Tibial artery (tissue), 4 donors: ENCODE measurements around the gene MYMK.

Experiments used
- DNase-seq, 2 donors: peaks; one replicate each; pipeline ENCODE4 v3.0.0-alpha.2; 2019
- H3K27ac ChIP-seq, 2 donors: fragments of 200-600 bp; sonication (generic) in 1 of 2; 1 replicate in 1 of 2; 2 replicates in 1 of 2; pipeline ENCODE4 v1.5.1; 2018 to 2019; ENCODE audit warnings: mild to moderate bottlenecking in 1 of 2
- H3K27me3 ChIP-seq, 2 donors: fragments of 200-600 bp; sonication (generic) in 1 of 2; one replicate each; pipeline versions ENCODE4 v1.5.1 to v1.6.0; 2016 to 2019
- H3K36me3 ChIP-seq, 3 donors: fragments of 200-600 bp; sonication (generic) in 2 of 3; one replicate each; pipeline ENCODE4 v1.5.1; 2016 to 2019; ENCODE audit warnings: mild to moderate bottlenecking in 2 of 3
- H3K4me1 ChIP-seq, 4 donors: fragments of 200-600 bp; sonication (generic) in 2 of 4; 1 replicate in 3 of 4; 2 replicates in 1 of 4; pipeline ENCODE4 v1.5.1; 2016 to 2019
- H3K4me3 ChIP-seq, 2 donors: fragments of 200-600 bp; sonication (generic) in 1 of 2; 1 replicate in 1 of 2; 2 replicates in 1 of 2; pipeline ENCODE4 v1.5.1; 2018 to 2019; ENCODE audit warnings: mild to moderate bottlenecking in 2 of 2
- H3K9me3 ChIP-seq, 3 donors: fragments of 200-600 bp; sonication (generic) in 1 of 3; one replicate each; pipeline ENCODE4 v1.5.1; 2016 to 2019
- intact Hi-C: fragments of 100-400 bp; cut with DNase I; formaldehyde crosslinking; loops from one replicate; pipeline ENCODE4 v1.15.0; 2023; ENCODE audit warnings: low total_unique reads
- TF ChIP-seq, protein P1 (sequence below), 2 experiments: fragments of 200-600 bp in 1 of 2; fragments of 450-650 bp in 1 of 2; IDR thresholded peaks; one replicate each; pipeline ENCODE4 v1.5.1; 2017 to 2019; ENCODE audit warnings: antibody characterized with exemption in 2 of 2, mild to moderate bottlenecking in 1 of 2, moderate library complexity in 1 of 2

The MYMK gene

GRCh38 chr9:133570691-133571080, 45.9 kb upstream of the MYMK start:
- Histone ChIP-seq H3K27me3 (peaks cover 0 to 66% of the 10 kb centered on the region in 2 donors), H3K4me3 (no peak overlapping the region), H3K4me1 (peaks cover 0 to 23% (median 14%) of the 10 kb centered on the region in 4 donors), H3K36me3 (no peaks in the 10 kb centered on the region), H3K27ac (no peak overlapping the region), H3K9me3 (no peaks in the 10 kb centered on the region)
- intact Hi-C loops = no loop called here
- DNase-seq = no peak
- TF ChIP-seq, protein P1, sequence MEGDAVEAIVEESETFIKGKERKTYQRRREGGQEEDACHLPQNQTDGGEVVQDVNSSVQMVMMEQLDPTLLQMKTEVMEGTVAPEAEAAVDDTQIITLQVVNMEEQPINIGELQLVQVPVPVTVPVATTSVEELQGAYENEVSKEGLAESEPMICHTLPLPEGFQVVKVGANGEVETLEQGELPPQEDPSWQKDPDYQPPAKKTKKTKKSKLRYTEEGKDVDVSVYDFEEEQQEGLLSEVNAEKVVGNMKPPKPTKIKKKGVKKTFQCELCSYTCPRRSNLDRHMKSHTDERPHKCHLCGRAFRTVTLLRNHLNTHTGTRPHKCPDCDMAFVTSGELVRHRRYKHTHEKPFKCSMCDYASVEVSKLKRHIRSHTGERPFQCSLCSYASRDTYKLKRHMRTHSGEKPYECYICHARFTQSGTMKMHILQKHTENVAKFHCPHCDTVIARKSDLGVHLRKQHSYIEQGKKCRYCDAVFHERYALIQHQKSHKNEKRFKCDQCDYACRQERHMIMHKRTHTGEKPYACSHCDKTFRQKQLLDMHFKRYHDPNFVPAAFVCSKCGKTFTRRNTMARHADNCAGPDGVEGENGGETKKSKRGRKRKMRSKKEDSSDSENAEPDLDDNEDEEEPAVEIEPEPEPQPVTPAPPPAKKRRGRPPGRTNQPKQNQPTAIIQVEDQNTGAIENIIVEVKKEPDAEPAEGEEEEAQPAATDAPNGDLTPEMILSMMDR (IDR thresholded peaks at IDR 0.05) = no peak

DNA sequence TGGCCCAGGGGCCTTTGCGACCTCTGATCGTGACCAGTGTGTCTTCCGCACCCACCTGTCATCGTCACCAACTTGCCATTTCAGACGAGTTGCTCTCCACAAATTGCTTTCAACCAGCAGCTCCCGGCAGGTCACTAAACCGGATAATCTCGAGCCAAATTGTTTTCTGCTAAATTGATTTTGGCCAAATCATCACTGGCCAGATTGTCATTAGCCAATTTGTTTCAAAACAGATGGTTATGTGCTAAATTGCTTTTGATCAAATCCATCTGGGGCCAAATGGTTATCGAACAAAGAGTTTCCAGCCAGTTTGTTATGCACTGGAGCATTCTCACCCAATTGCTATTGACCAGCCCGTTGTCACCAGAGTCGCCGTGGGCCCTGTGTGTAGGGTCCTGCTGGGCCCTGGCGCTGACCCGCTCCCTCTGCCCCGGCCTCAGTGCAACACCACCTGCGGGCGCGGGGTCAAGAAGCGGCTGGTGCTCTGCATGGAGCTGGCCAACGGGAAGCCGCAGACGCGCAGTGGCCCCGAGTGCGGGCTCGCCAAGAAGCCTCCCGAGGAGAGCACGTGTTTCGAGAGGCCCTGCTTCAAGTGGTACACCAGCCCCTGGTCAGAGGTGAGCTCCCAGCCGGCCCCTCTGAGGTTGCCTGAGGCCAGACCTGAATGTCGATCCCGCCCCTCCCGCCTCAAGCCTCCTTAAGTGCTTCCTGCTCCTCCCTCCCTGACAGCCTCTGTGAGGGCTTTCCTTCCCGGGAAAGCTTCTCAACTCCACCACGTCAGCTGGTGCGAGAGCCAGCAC, 45.3 kb upstream of the MYMK start:
- no peak for DNase-seq
- H3K9me3 ChIP-seq = no peaks in the 10 kb centered on the region
- no peak overlapping the region for H3K27ac ChIP-seq
- H3K4me1 ChIP-seq = peaks cover 0 to 29% (median 14%) of the 10 kb centered on the region in 4 donors
- no peaks in the 10 kb centered on the region for H3K36me3 ChIP-seq
- peaks cover 0 to 66% of the 10 kb centered on the region in 2 donors for H3K27me3 ChIP-seq
- intact Hi-C loops = no loop called here
- H3K4me3 ChIP-seq = no peak overlapping the region
- TF ChIP-seq, protein P1 (IDR thresholded peaks at IDR 0.05) = no peak

DNA sequence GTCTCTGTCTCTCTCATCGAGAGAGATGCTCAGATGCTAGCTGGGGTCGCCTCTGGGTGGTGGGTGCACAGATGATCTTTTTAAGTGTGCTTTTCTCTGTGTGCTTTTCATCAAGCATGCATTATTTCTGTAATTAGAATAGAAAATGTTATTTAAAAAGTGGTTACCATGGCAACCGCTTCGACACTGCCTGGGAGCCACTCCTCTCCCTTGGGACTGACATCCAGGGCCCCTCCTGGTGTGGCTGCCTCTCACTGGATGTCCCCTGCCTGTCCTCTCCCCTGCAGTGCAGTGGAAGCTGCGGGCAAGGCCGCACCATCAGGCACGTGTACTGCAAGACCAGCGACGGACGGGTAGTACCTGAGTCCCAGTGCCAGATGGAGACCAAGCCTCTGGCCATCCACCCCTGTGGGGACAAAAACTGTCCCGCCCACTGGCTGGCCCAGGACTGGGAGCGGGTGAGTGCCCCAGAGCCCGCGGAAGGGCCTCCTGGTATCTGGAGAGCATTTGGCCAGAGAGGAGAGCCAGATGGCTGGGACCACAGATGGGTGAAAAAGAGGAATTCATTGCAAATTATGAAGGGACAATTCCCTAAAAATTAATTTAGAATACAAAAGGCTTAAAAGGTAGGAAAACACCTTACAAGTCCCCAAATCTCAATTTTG, 44.5 kb upstream of the MYMK start:
- intact Hi-C loops = no loop called here
- peaks cover 0 to 60% of the 10 kb centered on the region in 2 donors for H3K27me3 ChIP-seq
- no peak overlapping the region for H3K27ac ChIP-seq

DNA sequence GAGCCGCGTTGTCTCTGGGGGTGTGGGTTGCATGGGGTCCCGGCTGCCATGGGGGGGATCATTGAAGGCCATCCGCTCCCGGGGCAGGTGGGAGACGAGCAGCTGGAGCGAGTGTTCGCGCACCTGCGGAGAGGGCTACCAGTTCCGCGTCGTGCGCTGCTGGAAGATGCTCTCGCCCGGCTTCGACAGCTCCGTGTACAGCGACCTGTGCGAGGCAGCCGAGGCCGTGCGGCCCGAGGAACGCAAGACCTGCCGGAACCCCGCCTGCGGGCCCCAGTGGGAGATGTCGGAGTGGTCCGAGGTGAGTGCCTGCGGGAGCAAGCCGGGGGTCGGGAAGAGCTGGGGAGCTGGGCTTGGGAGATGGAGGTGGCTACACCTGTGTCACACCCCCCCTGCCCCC, 43.4 kb upstream of the MYMK start:
- DNase-seq = no peak
- Histone ChIP-seq H3K36me3 (no peaks in the 10 kb centered on the region), H3K27ac (no peak overlapping the region), H3K27me3 (peaks cover 0 to 52% of the 10 kb centered on the region in 2 donors), H3K9me3 (no peaks in the 10 kb centered on the region), H3K4me3 (no peak overlapping the region), H3K4me1 (peaks cover 0 to 32% (median 14%) of the 10 kb centered on the region in 4 donors)
- TF ChIP-seq, protein P1 (IDR thresholded peaks at IDR 0.05) = no peak
- intact Hi-C loops = no loop called here

More for the DNA sequence above, 44.5 kb upstream of the MYMK start:
- no peaks in the 10 kb centered on the region for H3K36me3 ChIP-seq
- no peak overlapping the region for H3K4me3 ChIP-seq
- H3K4me1 ChIP-seq = peaks cover 0 to 32% (median 14%) of the 10 kb centered on the region in 4 donors
- no peak for DNase-seq
- TF ChIP-seq, protein P1 (IDR thresholded peaks at IDR 0.05) = no peak
- no peaks in the 10 kb centered on the region for H3K9me3 ChIP-seq

- DNase-seq = no peak
- intact Hi-C loops = no loop called here
- TF ChIP-seq, protein P1 (IDR thresholded peaks at IDR 0.05) = no peak
- H3K36me3 ChIP-seq = no peaks in the 10 kb centered on the region
- no peak overlapping the region for H3K4me3 ChIP-seq
- H3K27ac ChIP-seq = no peak overlapping the region
- H3K4me1 ChIP-seq = peaks cover 0 to 22% (median 5%) of the 10 kb centered on the region in 4 donors
- peaks cover 0 to 52% of the 10 kb centered on the region in 2 donors for H3K27me3 ChIP-seq
- H3K9me3 ChIP-seq = no peaks in the 10 kb centered on the region
Measured at GRCh38 chr9:133566817-133567216, 42.1 kb upstream of the MYMK start.
